GM12892 (cell line): ENCODE measurements around the gene SDHAF4.
"Not testable (repeated sequence)": the region's sequence is repeated elsewhere in the genome, so short reads cannot be mapped to it uniquely, and the experiment has no call there.

Source experiments
- DNase-seq: peaks from one replicate; pipeline ENCODE4 v3.0.0; 2011; ENCODE audit not compliant: insufficient read length
- FAIRE-seq: peaks from 2 replicates; lab custom pipeline; 2011; peaks lifted over from hg19 to GRCh38; lab: Jason Lieb, UNC
- POLR2A ChIP-seq: IDR thresholded peaks from 2 replicates; pipeline ENCODE4 v1.6.1; 2011; ENCODE audit warnings: low read depth, low read length, control low read depth
- POLR2AphosphoS5 ChIP-seq: IDR thresholded peaks from 2 replicates; pipeline ENCODE4 v1.6.1; 2011; ENCODE audit warnings: low read depth, low read length, control low read depth
- TAF1 ChIP-seq: IDR thresholded peaks from 2 replicates; pipeline ENCODE4 v1.6.1; 2011; ENCODE audit warnings: low read depth, mild to moderate bottlenecking, control low read depth, low read length, borderline replicate concordance

The SDHAF4 gene

DNA sequence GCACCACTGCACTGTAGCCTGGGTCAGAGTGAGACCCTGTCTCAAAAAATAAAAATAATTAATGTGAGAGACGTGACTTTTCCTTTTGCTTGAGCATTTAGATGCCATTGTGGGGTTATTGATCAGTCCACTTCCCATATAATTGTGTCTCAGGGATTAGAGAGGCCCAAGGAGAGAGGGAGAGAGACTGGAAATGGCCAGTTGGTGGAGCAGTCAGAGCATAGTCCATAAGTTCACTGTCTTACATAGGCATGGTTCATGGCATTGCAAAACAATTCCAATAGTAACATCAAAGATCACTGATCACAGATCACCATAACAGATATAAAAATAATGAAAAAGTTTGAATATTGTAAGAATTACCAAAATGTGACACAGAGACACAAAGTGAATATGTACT is 15.2 kb upstream of the SDHAF4 start:
- FAIRE-seq (no peak), DNase-seq (no peak)
- TF ChIP-seq TAF1: no peak
- TF ChIP-seq POLR2A: no peak
- TF ChIP-seq POLR2AphosphoS5: no peak

DNA sequence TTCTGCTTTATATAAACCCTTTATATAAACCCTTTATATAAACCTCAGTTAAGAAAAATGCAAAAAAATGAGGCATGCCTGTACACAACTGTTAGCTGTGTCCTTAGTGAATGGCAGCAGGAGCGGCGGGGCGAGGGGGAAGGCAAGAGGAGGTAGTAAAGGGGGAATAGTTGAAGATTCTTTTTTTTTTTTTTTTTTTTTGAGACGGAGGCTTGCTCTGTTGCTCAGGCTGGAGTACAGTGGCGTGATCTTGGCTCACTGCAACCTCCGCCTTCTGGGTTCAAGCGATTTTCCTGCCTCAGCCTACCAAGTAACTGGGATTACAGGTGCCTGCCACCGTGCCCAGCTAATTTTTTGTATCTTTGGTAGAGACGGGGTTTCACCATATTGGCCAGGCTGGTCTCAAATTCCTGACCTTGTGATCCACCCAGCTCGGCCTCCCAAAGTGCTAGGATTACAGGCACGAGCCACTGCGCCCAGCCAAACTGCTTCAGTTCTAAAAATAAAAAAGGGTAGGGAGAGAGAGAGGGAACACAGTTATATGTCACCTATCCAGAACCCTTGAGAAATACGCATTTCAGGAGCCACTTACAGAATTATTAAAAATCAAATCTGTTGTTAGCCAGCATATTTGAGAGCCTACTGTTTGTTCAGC is 14.3 kb upstream of the SDHAF4 start:
- not testable (repeated sequence) for FAIRE-seq, DNase-seq

DNA sequence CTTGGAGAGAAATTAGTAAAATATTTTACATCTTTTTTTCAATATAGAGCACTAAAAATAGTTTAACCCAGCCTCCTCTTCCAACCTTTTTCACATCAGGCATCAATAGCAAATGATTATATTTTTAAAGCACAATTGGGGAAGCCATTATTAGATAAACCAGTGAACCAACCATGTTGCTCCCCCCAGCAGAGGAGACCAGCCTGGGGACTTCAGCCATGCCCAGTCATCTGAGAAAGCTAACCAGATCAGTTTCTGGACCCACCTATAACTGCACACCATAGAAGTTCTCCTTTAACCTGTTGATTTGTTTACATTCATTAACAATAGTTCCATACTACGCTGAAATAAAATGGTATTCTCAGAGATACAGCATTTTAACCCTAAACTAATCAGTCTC is 13.8 kb upstream of the SDHAF4 start:
- no peak for DNase-seq
- FAIRE-seq: no peak
- TF ChIP-seq POLR2AphosphoS5: no peak
- TF ChIP-seq TAF1: no peak
- no peak for TF ChIP-seq POLR2A

DNA sequence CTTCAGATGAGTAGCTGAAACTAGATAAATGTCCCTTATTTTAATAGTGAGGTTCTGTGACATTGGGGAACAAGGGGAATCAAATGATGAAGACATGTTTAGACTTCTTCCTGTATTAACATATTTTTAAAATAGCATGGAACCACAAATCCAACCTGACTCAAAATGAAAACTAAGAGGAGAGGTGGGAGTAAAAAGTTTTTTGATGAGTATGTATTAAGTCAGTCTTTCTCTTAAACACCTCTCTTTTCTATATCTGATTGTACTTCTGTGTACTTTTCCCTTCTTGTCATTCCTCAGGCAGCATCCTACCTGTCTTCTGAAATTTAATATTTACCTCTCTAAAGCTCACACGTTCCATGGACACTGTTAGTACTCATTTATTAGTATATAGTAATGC is 8.7 kb upstream of the SDHAF4 start:
- FAIRE-seq: no peak
- DNase-seq: no peak
- TF ChIP-seq POLR2AphosphoS5 (no peak), TAF1 (no peak), POLR2A (no peak)

DNA sequence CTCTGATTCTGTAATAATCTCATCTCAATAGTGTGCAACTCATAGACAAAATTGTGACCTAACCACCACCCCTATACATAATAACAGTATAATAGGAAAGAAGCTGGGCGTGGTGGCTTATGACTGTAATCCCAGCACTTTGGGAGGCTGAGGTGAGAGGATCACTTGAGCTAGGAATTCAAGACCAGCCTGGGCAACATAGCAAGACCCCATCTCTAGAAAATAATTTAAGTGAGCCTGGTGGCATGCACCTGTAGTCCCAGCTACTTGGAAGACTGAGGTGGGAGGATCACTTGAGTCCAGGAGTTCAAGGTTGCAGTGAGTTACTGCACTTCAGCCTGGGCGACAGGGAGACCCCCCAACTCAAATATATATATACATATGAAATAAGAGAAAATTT is 4.3 kb upstream of the SDHAF4 start:
- DNase-seq, FAIRE-seq: not testable (repeated sequence)

DNA sequence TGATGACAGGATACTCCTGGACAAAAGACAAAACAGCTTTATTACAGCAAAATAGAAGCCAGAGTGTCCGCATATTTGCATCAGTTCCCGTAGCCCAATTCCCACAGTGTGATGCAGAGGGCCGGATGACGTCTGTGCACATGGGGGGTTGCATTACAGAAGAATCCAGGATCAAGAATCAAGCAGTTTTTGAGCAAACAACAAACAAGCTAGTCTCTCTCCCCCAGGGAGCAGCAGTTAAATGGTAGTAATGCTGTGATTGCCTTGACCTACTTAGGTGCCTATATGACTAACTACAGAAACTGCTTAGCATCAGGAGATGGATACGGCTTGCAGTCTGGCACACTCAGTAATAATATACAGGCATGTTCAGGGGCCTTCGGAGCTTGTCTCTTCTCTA is 3.2 kb upstream of the SDHAF4 start:
- DNase-seq (no peak), FAIRE-seq (no peak)
- TF ChIP-seq TAF1: no peak
- no peak for TF ChIP-seq POLR2AphosphoS5
- TF ChIP-seq POLR2A: no peak

DNA sequence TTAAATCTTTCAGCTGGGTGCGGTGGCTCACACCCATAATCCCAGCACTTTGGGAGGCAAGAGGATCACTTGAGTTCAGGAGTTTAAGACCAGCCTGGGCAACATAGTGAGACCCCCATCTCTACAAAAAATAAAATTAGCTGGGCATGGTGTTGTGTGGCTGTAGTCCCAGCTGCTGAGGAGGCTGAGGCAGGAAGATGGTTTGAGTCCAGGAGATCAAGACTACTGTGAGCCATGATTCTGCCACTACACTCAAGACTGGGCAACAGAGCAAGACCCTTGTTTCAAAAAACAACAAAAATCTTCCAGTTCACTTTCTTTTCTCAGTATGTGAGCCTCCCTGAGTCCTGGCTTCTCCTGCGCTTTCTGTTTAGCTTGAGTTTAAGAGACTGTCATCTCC is 7.9 kb downstream of the SDHAF4 start:
- DNase-seq: no peak
- no peak for FAIRE-seq
- TF ChIP-seq POLR2A (no peak), TAF1 (no peak), POLR2AphosphoS5 (no peak)

DNA sequence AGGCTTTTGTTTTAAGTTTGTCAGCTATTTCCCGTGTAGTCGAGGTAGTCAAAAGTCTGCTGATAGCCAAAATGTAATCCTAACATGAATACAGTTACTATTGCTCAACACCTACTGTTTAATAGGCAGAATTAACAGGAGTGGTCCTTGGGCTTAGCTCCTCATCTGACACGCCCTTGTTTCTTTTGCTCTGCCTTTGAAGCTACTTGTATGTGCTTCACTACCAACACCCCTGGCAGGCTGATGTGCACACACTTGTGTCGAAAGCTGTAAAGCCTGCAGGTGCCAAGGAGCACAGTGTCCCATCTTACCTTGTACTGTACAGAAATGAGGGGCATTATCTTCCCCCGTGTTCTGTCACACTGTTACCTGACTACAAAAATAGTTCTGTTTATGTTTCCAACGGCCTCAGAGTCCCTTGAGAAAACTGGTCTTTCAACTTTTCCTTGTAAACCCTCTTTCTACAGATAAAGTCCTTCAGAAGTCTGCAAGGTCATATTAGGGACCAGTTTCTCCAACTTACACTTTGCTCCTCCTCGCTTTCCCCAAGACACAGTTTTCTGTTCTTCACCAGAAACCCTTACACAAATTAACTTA is 9.3 kb downstream of the SDHAF4 start:
- DNase-seq (no peak), FAIRE-seq (no peak)

DNA sequence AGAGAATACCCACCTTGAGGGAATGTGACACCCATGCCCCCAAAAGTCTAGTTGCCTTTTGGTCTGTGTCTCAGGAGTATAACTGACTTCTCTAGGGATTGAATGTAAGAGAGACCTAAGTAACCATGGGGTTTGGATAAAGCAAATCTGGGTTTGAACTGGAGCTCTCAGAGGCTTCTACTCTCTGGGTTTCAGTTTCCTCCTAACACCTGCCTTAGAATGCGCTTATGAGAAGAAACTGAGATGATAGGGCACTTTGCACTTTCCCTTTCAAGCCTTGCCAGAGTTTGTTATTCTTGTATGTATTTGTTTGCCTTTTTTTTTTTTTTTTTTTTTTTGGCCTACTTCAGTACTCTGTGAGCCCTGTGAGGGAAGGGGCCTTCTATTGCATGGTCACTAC is 19.4 kb downstream of the SDHAF4 start:
- DNase-seq: peak; percentile 31
- TF ChIP-seq TAF1: no peak
- TF ChIP-seq POLR2A: no peak
- TF ChIP-seq POLR2AphosphoS5: no peak

More for the DNA sequence above, 9.3 kb downstream of the SDHAF4 start:
- TF ChIP-seq TAF1 (no peak), POLR2A (no peak), POLR2AphosphoS5 (no peak)

DNA sequence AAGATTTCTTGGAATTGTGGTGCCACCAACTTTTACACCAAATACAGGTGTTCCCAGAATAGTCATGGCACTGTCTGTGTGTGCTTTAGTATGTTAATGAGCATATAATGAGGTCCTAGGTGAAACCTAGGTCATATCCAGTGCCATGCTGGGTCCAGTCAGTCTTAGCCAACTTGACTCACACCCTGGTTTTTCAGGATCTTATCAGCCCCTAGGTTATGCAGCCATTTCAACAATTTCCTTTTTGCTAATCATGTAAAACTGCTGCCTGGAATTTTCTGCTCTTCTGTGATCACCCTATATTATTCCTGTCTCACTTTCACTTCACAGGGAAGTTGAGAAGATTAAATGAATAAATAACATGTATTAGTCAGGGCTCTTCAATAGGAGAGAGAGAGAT is 23.7 kb downstream of the SDHAF4 start:
- TF ChIP-seq POLR2AphosphoS5 (no peak), TAF1 (no peak), POLR2A (no peak)
- FAIRE-seq (no peak), DNase-seq (no peak)

More for the DNA sequence above, 19.4 kb downstream of the SDHAF4 start:
- FAIRE-seq: no peak

DNA sequence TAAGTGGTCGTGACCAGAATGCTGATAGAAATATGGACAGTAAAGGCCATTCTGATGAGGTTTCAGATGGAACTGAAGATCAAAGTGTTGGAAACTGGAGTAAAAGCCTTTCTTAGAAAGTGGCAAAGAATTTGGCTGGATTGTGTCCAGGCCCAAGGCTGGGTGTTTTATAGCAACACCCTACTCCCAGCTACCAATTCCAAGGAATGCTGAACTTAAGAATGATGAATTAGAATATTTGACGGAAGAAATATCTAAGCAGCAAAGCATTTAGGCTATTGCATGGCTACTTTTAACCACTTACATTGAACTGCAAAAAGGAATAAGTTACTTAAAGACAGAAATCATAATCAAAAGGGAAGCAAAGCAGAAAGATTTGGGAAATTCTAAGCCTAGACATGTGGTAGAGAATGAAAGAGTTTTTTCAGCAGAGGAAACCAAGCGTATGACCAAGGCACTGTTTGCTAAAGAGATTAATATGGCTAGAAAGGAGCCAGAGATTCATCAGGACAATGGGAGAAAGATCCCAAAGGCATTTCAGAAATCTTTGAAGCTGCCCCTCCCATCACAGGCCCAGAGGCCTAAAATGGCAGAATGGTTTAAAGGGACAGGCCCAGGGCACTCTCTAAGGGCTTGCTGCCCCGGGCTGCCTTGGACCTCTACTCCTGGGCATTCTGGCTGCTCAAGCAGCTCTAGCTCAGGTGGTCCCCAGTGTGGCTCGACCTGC is 25.8 kb downstream of the SDHAF4 start:
- FAIRE-seq (no peak), DNase-seq (no peak)
- TF ChIP-seq POLR2A (no peak), TAF1 (no peak), POLR2AphosphoS5 (no peak)

DNA sequence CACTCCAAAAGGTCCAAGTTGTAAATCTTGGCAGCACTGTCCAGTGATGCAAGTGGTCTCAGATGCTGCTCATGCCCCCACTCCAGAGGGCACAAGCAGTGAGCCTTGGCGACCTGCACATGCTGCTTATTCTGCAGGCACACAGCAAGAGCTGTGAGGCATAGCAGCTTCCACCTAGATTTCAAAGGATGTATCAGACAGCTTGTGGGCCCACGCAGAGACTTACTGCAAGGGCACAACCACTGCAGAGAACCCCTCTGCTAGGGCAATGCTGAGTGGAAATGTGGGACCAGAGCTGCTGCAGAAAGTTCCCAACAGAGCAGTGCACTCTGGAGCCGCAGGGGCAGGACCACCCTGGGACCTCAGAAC is 26.4 kb downstream of the SDHAF4 start:
- DNase-seq (no peak), FAIRE-seq (no peak)
- TF ChIP-seq POLR2A: no peak
- TF ChIP-seq POLR2AphosphoS5: no peak
- no peak for TF ChIP-seq TAF1
